SU-DHL-6 (cell line): ENCODE data around the gene TP53AIP1.

Experiments
- H2AFZ ChIP-seq: fragments of 200-600 bp; sonication (generic); 2 replicates; pipeline ENCODE4 v1.6.1; 2014; ENCODE audit warnings: low read depth, mild to moderate bottlenecking, moderate library complexity, mixed read lengths, antibody characterized with exemption, low read length; ENCODE audit not compliant: severe bottlenecking
- H3F3A ChIP-seq: fragments of 200-600 bp; shearing (Covaris generic); 2 replicates; pipeline ENCODE4 v1.6.0; 2016; ENCODE audit warnings: antibody characterized with exemption, mild to moderate bottlenecking; ENCODE audit not compliant: insufficient read depth
- H3K27ac ChIP-seq: fragments of 200-600 bp; sonication (generic); 2 replicates; pipeline ENCODE4 v1.5.1; 2016; ENCODE audit warnings: low read depth, mild to moderate bottlenecking, low read length, moderate library complexity, mixed read lengths
- H3K27me3 ChIP-seq: fragments of 200-600 bp; sonication (generic), shearing (Covaris generic); 2 replicates; pipeline ENCODE4 v1.6.0; 2014; ENCODE audit warnings: mild to moderate bottlenecking, low read length
- H3K36me3 ChIP-seq: fragments of 200-600 bp; sonication (generic); 2 replicates; pipeline ENCODE4 v1.6.1; 2014; ENCODE audit warnings: mild to moderate bottlenecking, low read length, mixed read lengths
- H3K4me2 ChIP-seq: fragments of 300-600, 200-600 bp; shearing (Covaris generic), sonication (generic); 2 replicates; pipeline ENCODE4 v1.6.0; 2014; ENCODE audit warnings: low read length, low read depth, mild to moderate bottlenecking; ENCODE audit not compliant: poor library complexity, severe bottlenecking
- H3K4me3 ChIP-seq: fragments of 200-600 bp; sonication (generic); 2 replicates; pipeline ENCODE4 v1.5.1; 2014; ENCODE audit warnings: antibody characterized with exemption, low read length, mild to moderate bottlenecking, mixed read lengths; ENCODE audit not compliant: insufficient read depth, poor library complexity, severe bottlenecking
- H3K79me2 ChIP-seq: fragments of 200-600 bp; sonication (generic); 2 replicates; pipeline ENCODE4 v1.6.1; 2014; ENCODE audit warnings: mild to moderate bottlenecking, low read length, moderate library complexity; ENCODE audit not compliant: insufficient read depth
- H3K9ac ChIP-seq: fragments of 200-600 bp; sonication (generic); 2 replicates; pipeline ENCODE4 v1.7.0; 2014; ENCODE audit warnings: mild to moderate bottlenecking, low read length
- H3K9me2 ChIP-seq: fragments of 200-600 bp; sonication (generic); replicated peaks from 2 replicates; pipeline ENCODE4 v1.6.1; 2014; ENCODE audit warnings: low read length; ENCODE audit not compliant: insufficient read depth
- H3K9me3 ChIP-seq: fragments of 200-600 bp; sonication (generic); 2 replicates; pipeline ENCODE4 v1.6.1; 2014; ENCODE audit warnings: low read length, mixed read lengths; ENCODE audit not compliant: insufficient read depth
- H4K20me1 ChIP-seq: fragments of 200-600 bp; sonication (generic); 2 replicates; pipeline ENCODE4 v1.6.1; 2014; ENCODE audit warnings: low read depth, mild to moderate bottlenecking, antibody characterized with exemption, low read length, moderate library complexity, mixed read lengths
- CTCF ChIP-seq: fragments of 200-600 bp; sonication (generic); IDR thresholded peaks from one replicate; pipeline ENCODE4 v1.5.1; 2017; ENCODE audit warnings: antibody characterized with exemption, mild to moderate bottlenecking, low read length, moderate library complexity; ENCODE audit not compliant: insufficient read depth, poor library complexity, severe bottlenecking
- EZH2phosphoT487 ChIP-seq: fragments of 200-600 bp; sonication (generic), shearing (Covaris generic); conservative IDR thresholded peaks from 2 replicates; pipeline ENCODE4 v1.6.1; 2018; ENCODE audit warnings: mild to moderate bottlenecking, antibody characterized with exemption, low read length, moderate library complexity, mixed read lengths

The TP53AIP1 gene

GRCh38 chr11:128911701-128912100 lies 31.0 kb downstream of the TP53AIP1 start:
- H2AFZ ChIP-seq: no peak overlapping the region
- no peaks in the 10 kb centered on the region for H4K20me1 ChIP-seq
- H3K79me2 ChIP-seq: no peaks in the 10 kb centered on the region
- H3F3A ChIP-seq: no peaks in the 10 kb centered on the region
- H3K9me3 ChIP-seq: no peaks in the 10 kb centered on the region
- H3K27me3 ChIP-seq: no peaks in the 10 kb centered on the region
- no peaks in the 10 kb centered on the region for H3K36me3 ChIP-seq
- H3K9ac ChIP-seq: no peak overlapping the region
- H3K27ac ChIP-seq: no peak overlapping the region
- H3K4me2 ChIP-seq: no peak overlapping the region
- TF ChIP-seq CTCF (no peak), EZH2phosphoT487 (no peak)
- H3K9me2 ChIP-seq: no peaks in the 10 kb centered on the region
- H3K4me3 ChIP-seq: no peak overlapping the region

GRCh38 chr11:128911239-128911638 lies 31.4 kb downstream of the TP53AIP1 start:
- Histone ChIP-seq H3F3A (no peaks in the 10 kb centered on the region), H2AFZ (no peak overlapping the region)

GRCh38 chr11:128910576-128910975 lies 32.1 kb downstream of the TP53AIP1 start:
- no peak overlapping the region for H3K4me2 ChIP-seq
- H3F3A ChIP-seq: no peaks in the 10 kb centered on the region
- no peaks in the 10 kb centered on the region for H3K9me2 ChIP-seq
- H3K27ac ChIP-seq: no peak overlapping the region
- no peaks in the 10 kb centered on the region for H3K9me3 ChIP-seq
- no peak overlapping the region for H3K4me3 ChIP-seq
- H3K27me3 ChIP-seq: no peaks in the 10 kb centered on the region
- no peak overlapping the region for H2AFZ ChIP-seq
- H3K9ac ChIP-seq: no peak overlapping the region
- H4K20me1 ChIP-seq: no peaks in the 10 kb centered on the region
- no peak for TF ChIP-seq EZH2phosphoT487
- no peak for TF ChIP-seq CTCF
- H3K79me2 ChIP-seq: no peaks in the 10 kb centered on the region
- no peaks in the 10 kb centered on the region for H3K36me3 ChIP-seq

More at GRCh38 chr11:128911239-128911638, 31.4 kb downstream of the TP53AIP1 start:
- Histone ChIP-seq H3K4me3 (no peak overlapping the region), H3K4me2 (no peak overlapping the region), H3K79me2 (no peaks in the 10 kb centered on the region), H3K27ac (no peak overlapping the region), H3K9me3 (no peaks in the 10 kb centered on the region), H3K9ac (no peak overlapping the region), H4K20me1 (no peaks in the 10 kb centered on the region), H3K9me2 (no peaks in the 10 kb centered on the region), H3K36me3 (no peaks in the 10 kb centered on the region), H3K27me3 (no peaks in the 10 kb centered on the region)
- no peak for TF ChIP-seq CTCF
- no peak for TF ChIP-seq EZH2phosphoT487
